GM21528 (cell line): ENCODE results near the gene ARPC1B.

Experiments
- ATAC-seq: cut with Tn5 transposase; IDR thresholded peaks from one replicate; pipeline ENCODE4 v1.9.1; 2021; ENCODE audit warnings: mild to moderate bottlenecking, moderate library complexity; ENCODE audit not compliant: unreplicated experiment, low FRiP score

Gene ARPC1B

GRCh38 chr7:99438573-99439480, 64.3 kb downstream of the ARPC1B start, which contains the start of the genes CPSF4 and PTCD1:
TSS of gene CPSF4 (plus strand) at chr7:99438943. CDS start at chr7:99439083, 140 bp downstream.
TSS of gene PTCD1 (minus strand) at chr7:99438798. CDS start at chr7:99435242, 3,556 bp downstream.
- ATAC-seq, result peak; percentile 86

GRCh38 chr7:99440195-99440594, 65.7 kb downstream of the ARPC1B start:
- ATAC-seq, result no peak
